Measurements from ENCODE around the gene TBC1D4.
"Not testable (repeated sequence)": the region's sequence is repeated elsewhere in the genome, so short reads cannot be mapped to it uniquely, and the experiment has no call there.

DNA sequence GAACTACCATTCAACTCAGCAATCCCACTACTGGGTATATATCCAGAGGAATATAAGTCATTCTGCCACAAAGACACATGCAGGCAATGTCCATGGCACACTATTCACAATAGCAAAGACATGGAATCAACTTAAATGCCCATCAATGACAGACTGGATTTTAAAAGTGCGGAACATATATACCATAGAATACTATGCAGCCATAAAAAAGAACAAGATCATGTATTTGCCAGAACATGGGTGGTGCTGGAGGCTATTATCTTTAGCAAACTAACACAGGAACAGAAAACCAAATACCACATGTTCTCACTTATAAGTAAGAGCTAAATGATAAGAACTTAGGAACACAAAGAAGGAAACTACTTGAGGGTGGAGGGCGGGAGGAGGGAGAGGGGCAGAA lies 47.8 kb downstream of the TBC1D4 start:
- TF ChIP-seq, protein P1, sequence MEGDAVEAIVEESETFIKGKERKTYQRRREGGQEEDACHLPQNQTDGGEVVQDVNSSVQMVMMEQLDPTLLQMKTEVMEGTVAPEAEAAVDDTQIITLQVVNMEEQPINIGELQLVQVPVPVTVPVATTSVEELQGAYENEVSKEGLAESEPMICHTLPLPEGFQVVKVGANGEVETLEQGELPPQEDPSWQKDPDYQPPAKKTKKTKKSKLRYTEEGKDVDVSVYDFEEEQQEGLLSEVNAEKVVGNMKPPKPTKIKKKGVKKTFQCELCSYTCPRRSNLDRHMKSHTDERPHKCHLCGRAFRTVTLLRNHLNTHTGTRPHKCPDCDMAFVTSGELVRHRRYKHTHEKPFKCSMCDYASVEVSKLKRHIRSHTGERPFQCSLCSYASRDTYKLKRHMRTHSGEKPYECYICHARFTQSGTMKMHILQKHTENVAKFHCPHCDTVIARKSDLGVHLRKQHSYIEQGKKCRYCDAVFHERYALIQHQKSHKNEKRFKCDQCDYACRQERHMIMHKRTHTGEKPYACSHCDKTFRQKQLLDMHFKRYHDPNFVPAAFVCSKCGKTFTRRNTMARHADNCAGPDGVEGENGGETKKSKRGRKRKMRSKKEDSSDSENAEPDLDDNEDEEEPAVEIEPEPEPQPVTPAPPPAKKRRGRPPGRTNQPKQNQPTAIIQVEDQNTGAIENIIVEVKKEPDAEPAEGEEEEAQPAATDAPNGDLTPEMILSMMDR (IDR thresholded peaks at IDR 0.05) = not testable (repeated sequence)
- not testable (repeated sequence) for TF ChIP-seq POLR2A (IDR thresholded peaks at IDR 0.05)
